ENCODE results near the gene PCNA.
"Not testable (repeated sequence)": the region's sequence is repeated elsewhere in the genome, so short reads cannot be mapped to it uniquely, and the experiment has no call there.

The PCNA gene

DNA sequence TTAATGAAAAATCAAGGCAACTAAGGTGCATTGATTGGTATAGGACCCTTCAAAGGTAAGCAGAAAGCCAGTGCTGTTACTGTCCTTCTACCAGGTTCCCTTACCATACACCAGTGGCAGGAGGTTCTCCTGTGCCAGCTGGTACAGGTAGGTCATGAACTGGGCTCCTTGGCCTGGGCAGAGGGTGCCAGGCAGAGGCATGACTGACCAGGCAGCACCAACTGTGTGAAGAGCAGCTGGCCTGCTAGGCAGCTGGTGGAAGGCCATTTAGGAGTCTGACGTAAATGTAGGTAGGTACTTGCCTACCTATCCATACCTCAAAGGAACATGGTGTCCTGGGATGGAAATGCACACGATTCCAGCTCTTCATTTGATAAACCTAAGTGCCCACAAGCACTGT, 23.3 kb downstream of the PCNA start:
- no peak for DNase-seq

DNA sequence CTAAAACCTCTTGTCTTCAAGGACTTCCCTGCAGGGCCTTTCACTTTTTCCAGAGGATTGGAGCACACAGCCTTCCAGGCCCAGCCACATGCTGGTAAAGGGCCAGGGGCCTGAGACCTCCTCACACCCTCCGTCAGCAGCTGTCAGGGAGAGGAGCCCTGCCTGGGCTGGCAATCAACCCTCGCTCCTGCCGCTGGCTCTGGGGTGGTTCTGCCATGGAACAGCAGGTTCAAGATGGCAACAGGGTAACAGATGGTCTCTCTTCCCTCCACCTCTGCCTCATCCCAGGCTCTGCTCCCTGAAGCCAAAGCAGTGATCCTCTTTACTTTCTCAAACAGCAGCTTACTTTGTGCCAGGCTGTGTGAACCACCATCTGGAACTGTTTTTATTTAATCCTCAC, 23.8 kb downstream of the PCNA start:
- no peak for DNase-seq

GRCh38 chr20:5095454-5095853, 24.3 kb downstream of the PCNA start:
- no peak for DNase-seq

- DNase-seq = no peak
These were observed 26.9 kb downstream of the PCNA start for GRCh38 chr20:5092765-5093339.

DNA sequence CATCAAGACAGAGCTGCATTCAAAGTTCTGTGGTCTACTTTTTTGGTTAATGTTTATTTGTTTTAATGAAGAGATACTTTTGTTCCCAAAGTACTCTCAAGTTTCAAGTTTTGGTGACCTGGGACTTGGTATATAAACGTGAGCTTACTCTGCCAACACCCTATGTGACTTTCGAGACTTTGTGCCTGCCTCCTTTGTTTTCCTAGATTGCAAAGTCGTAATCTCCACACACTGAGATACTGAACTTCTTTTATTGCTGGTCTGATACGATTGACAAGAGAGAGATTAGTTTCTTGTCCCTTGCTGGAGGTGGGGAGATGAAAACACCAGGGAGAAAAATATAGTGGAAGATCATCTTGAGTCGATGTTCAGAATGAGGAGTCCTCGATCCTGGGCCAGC, 27.9 kb downstream of the PCNA start:
- no peak for DNase-seq

GRCh38 chr20:5090191-5090590, 29.6 kb downstream of the PCNA start:
- DNase-seq = peak; percentile 85 to 93

GRCh38 chr20:5088688-5089087, 31.1 kb downstream of the PCNA start:
- no peak for DNase-seq

GRCh38 chr20:5085380-5085779, 34.4 kb downstream of the PCNA start:
- peak; percentile 82 to 85 for DNase-seq

DNA sequence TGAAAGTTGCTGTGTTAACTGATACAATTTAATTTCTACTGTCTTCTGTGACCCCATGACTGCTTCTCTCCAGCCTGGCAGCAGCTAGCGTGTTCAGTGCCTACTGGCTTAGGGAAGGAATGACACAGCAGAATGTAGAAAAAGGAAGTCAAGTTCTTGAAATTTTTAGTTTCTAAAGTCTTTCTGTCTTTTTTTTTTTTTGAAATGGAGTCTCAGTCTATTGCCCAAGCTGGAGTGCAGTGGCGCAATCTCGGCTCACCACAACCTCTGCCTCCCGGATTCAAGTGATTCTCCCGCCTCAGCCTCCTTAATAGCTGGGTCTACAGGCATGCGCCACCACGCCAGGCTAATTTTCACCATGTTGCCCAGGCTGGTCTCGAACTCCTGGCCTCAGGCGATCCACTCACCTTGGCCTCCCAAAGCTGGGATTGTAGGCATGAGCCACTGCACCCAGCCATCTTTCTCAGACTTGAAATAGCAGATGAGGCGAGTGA, 39.3 kb downstream of the PCNA start:
- peak; percentile 93 to 98 for DNase-seq

DNA sequence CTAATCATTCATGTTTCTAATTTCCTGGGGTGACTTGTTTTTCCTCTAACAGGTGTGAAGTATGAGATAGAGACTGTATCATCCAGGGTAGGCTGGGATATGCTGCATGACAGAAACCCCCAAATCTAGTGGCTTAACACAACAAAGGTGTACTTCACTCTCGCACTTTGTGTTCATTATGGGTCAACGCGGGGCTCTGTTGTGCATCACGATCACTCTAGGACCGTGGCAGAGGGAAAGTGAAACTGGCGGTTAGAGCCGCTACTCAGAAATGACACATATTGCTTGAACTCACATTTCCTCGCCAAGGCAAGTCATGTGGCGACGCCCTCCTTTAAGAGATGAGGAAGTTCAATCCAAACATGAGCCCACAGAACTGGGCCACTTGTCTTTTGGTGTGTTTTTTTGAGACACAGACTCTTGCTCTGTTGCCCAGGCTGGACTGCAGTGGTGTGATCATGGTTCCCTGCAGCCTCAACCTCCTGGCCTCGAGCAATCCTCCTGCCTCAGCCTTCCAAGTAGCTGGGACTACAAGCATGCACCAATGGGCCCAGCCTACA, 41.3 kb downstream of the PCNA start:
- DNase-seq = peak; percentile 96 to 98

DNA sequence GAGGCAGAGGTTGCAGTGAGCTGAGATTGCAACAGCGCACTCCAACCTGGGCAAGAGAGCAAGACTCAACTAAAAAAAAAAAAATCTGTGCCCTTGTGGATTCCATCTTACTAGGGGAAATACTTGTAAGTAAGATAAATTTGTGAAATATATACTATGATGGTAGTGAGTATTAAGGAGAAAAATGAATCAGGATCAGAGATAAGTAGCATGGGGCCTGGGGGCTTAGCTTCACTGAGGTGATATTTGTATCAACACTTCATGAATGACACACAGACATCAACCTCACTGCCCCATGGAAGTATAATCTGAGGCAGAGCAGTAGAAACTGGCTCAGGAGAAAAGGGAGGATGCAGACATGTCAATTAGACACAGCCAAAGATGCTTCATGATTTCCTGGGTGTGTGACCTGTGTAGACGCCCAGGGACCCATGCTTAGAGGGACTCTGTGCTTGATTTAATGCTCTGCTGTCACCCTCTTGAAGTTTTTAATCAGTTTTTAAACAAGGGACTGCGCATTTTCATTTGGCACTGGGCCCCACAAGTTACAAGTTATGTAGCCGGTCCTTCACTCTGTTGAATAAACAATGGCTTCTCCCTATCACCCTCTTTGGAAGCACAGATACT, 41.9 kb downstream of the PCNA start:
- DNase-seq = no peak

GRCh38 chr20:5076913-5077312, 42.8 kb downstream of the PCNA start:
- DNase-seq = not testable (repeated sequence)

GRCh38 chr20:5074232-5074674, 45.5 kb downstream of the PCNA start:
- DNase-seq = no peak

GRCh38 chr20:5073660-5074231, 46.0 kb downstream of the PCNA start:
- DNase-seq = peak; percentile 75 to 89

DNA sequence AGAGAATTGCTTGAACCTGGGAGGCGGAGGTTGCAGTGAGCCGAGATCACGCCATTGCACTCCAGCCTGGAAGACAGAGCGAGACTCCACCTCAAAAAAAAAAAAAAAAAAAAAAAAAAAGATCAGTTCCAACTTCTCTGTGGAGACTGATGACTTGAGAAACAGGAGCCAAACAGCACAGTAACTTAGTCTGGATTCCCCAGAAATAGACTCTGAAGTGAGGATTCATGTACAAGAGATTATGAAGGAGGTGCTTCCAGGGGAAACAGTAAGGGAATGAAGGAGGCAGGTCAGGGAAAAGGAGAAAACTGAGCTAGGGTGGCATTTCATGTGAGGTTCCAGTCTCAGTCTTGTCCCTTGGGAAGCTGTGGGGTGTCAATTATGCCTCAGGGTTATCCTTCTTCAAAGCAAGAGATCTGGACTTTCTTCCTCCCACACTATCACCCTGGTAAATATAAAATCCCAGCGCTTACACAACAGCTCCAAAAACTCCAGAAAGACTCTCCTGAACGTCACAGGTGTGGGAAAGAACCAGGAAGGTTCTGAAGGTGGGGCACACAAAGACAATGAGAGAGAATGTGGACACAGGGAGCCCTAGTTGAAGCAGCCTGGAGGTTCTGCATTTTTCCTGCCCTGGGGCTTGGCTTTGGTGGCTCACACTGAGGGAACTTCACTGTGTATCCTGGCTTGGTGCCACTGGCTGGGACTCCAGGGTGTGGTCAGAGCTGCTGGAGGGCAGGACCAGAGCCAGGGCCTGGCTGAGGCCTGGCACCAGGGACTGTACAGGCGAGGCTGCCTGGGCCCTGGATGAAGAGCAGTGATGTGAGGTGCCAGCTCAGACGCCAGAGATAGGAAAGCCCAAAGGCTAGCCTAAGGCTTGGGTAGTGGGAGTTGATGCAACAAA, 46.8 kb downstream of the PCNA start:
- DNase-seq = peak; percentile 89 to 91

- not testable (repeated sequence) for DNase-seq
These were observed 47.8 kb downstream of the PCNA start for GRCh38 chr20:5071942-5072341.

DNA sequence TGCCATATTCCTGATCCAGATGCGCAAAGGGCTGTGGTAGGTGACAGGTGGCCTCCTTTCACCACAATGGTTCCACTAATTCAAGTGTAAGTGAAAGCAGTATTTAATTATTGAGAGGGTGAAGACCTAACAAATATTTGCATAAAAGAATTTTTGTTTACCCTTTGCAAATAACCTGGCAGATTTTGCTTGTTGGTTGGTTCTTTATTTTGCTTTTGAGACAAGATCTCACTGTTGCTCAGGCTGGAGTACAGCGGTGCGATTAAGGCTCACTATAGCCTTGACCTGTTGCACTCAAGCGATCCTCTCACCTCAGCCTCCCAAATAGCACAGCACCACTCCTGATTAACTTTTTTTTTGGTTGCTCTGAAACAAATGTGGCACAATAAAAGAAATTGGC, 49.2 kb downstream of the PCNA start:
- no peak for DNase-seq

- DNase-seq = no peak
These were observed 49.7 kb downstream of the PCNA start for GRCh38 chr20:5070081-5070480.

- no peak for DNase-seq
These were observed 50.5 kb downstream of the PCNA start for GRCh38 chr20:5069141-5069806.

- DNase-seq = no peak
These were observed 51.7 kb downstream of the PCNA start for GRCh38 chr20:5067877-5068645.

DNA sequence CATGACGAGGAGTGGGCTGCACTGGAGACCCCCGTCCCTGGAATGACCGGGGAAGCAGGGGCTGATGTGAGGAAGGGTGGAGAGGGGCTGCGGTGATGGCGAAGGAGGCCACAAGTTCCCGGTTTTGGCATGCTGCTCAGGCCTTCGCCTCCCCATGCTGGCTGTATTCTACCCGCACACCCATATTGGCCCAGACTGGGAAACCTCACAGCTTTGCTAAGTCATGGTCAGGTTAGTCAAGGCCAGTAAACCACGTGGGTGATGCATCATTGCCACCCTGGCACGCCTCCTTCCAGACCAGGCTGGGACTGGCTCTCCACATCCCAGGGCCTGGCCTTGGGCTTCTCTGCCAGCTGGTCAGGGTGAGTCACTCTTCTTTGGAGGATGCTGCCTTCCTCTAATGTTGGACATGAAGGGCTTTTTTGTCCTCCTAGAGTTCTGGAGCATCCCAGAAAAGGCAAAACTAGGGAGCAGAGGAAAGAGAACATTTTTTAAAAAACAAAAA, 53.8 kb downstream of the PCNA start:
- peak; percentile 97 to 98 for DNase-seq

All from inflammatory macrophage (primary cell).